Measurements from ENCODE around the gene SSBP2.
A peak's percentile ranks its signal among the peaks of the same experiment; 100 is the strongest.
"Not testable (repeated sequence)": the region's sequence is repeated elsewhere in the genome, so short reads cannot be mapped to it uniquely, and the experiment has no call there.

Gene SSBP2

DNA sequence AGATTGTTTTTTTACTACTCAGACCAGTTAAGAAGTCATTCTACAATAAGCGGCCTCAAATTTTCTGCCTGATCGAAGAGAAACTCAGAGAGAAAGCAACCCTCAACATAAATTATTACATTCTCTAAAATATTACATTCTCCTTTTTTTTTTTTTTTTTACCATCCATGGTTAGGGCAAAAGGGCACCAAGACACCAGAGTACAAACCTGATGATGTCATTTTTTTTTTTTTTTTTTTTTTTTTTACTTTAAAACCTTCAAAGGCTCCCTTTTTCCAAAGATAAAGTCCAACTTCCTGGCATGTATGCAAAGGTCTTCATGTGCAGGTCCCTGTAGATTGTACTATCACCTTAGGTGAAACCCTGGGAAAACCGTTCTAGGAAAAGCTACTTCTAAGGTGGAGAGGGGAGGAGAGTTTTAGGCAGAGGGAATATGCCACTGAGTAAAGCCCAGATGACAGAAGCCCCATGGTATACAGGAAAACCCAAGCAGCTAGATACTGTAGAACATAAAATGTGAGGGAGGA lies 104.4 kb downstream of the SSBP2 start:
- no peak for DNase-seq

DNA sequence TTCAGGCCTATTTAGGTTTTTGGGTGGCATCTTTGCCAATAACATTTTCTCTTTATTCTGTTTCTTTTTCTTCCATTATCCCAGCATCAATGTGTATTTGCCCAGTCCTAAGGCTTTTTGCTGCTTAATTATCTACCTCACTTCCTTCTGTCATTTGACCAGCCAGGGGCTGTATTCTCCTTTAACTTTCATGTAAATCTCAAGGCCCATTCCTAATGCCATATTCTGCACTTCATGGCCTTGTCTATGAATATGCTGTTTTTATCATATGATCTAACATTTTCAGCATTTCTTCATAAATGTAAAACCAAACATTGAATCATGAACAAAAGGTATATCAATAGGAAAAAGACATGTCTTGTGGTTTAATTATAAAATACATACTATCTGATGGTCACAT lies 108.7 kb downstream of the SSBP2 start:
- no peak for DNase-seq

DNA sequence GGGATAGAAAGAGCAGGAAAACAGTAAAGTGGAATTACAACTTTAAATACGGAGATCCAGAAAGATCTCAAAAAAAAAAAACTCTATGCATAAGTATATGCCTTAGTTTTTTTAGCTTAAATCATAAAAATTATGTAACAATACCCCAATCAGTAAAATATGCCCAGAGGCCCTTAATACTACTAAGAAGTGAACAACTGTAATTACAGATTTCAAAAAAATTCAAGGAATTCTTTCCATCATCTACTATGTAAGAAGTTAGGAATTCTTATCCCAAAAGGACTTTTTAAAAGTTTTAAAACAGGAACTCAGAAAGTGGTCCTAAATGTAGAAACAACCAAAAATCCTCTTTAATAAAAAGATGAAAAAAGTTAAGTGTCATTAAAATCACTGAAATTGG lies 111.3 kb downstream of the SSBP2 start:
- no peak for DNase-seq

- no peak for DNase-seq
Observed at GRCh38 chr5:81638471-81638870, 112.4 kb downstream of the SSBP2 start.

DNA sequence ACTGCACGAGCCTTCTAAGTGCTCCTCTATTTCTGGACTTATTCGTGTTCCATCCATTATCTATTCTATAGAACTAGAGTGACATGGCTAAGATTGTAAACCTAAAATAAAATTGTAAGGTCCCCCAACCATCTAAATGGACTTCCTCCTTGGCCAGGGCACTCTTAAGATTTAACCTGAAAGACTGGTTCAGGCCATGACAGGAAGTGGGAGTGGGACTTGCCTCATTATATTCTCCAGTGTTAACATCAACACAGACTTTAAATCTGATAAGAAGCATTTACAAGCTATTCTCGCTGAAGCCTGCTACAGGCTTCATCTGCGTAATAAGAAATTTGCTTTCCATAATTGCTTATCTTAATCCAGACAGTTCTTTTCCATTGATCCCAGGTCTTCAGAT lies 117.0 kb downstream of the SSBP2 start:
- DNase-seq = no peak

DNA sequence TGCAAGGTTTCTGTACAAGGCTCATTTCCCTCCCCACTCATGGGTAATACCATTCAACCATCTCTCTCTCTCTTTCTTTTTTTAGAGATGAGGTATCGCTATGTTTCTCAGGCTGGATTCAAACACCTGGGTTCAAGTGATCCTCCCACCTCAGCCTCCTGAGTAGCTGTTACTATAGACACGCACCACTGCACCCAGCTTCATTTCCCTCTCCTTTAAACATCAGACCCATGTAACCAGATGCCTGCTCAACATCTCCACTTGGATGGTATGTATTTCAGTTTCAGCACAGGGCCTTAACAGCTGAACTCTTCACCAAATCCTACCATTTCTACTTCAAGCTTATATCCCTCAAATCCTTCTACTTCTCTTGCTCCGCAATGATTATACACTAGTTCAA lies 117.4 kb downstream of the SSBP2 start:
- no peak for DNase-seq

DNA sequence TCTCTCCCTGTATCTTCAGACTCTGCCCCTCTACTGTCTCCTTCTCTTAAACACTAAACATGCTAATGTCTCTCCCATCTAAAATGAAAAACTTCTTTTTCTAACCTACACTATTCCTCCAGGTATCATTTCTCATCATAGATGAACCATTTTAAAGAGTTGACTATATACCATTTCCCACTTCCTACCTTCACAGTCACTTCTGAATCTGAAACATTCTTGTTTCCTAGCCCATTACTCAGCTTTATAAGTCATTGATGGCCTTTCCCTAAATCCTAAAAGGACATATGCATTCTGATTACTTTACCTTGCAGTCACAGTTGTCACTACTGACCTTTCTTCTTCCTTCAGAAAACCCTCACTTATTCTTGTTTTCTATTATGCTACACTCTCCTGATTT lies 118.2 kb downstream of the SSBP2 start:
- DNase-seq = no peak

GRCh38 chr5:81631621-81632020 lies 119.3 kb downstream of the SSBP2 start:
- no peak for DNase-seq

GRCh38 chr5:81631124-81631523 lies 119.8 kb downstream of the SSBP2 start:
- DNase-seq = peak; percentile 39

DNA sequence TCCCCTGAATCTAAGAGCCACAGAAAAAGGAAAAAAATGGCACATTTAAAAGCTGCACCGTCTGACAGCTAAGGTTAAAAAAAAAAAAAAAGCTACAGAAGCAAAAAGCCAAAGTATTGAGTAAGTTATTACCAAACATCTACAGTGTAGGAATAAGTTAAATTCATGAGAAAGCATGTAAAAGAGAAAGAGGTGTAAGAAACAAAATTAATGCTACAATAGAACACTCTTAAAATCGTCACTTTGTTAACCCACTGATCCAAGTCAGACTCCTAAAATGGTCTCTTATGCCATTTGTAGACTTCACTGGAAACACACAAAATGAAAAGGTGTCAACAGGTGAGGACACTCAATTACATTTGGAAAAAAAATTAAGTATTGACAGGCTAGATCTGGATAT lies 120.2 kb downstream of the SSBP2 start:
- DNase-seq = no peak

GRCh38 chr5:81629986-81630385 lies 120.9 kb downstream of the SSBP2 start:
- DNase-seq = no peak

DNA sequence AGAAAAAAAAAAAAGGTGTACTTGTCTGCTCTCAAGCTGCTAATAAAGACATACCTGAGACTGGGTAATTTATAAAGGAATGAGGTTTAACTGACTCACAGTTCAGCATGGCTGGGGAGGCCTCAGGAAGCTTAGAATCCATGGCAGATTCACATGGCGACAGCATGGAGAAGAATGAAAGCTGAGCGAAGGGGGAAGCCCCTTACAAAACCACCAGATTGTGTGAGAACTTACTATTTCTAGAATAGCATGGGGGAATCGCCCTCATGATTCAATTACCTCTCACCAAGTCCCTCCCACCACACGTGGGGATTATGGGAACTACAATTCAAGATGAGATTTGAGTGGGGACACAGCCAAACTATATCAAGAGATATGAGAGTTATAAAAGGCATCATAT lies 122.8 kb downstream of the SSBP2 start:
- not testable (repeated sequence) for DNase-seq

GRCh38 chr5:81626524-81626923 lies 124.4 kb downstream of the SSBP2 start:
- no peak for DNase-seq

DNA sequence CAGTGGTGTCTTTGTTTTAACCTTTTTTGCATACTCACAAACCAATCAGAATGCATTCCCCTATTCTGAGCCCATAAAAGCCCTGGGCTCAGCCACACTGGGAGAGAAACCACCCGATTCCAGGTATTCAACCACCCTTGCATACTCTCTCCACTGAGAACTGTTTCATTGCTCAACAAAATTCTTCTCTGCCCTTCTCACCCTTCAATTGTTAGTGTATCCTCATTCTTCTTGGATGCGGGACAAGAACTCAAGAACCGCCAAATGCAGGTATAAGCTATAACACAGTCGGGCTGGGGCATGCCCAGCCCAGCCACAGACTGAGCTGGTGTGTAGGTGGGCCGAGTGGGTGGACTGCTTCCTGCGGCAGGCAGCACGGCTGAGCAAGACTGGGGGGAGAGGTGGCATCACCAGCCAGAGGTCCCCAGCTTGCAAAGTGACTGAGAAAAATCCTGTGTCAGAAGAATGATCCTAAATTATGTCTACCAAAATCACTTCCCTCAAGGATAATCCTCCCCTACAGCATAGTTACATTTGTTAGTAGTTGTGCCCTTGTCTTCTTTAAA lies 141.0 kb downstream of the SSBP2 start:
- no peak for DNase-seq

DNA sequence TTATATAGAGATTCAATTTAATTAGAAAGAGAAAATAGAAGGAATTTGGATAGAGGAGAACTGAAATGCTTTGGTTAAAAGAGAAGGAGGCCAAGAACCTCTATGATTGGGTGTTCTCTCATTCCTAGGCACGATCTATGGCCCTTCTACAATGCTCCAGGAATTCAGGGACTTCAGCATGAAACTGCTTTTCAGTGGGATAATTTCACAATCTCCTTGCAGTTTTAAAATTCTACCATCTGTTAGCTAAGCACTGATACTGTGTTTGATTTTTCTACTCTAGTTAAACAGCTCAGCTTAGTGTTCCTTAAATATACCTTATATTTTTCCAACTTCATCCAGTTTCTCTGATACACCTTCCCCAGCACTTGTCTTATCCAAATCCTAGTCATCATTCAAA lies 141.9 kb downstream of the SSBP2 start:
- no peak for DNase-seq

GRCh38 chr5:81607693-81608092 lies 143.2 kb downstream of the SSBP2 start:
- no peak for DNase-seq

DNA sequence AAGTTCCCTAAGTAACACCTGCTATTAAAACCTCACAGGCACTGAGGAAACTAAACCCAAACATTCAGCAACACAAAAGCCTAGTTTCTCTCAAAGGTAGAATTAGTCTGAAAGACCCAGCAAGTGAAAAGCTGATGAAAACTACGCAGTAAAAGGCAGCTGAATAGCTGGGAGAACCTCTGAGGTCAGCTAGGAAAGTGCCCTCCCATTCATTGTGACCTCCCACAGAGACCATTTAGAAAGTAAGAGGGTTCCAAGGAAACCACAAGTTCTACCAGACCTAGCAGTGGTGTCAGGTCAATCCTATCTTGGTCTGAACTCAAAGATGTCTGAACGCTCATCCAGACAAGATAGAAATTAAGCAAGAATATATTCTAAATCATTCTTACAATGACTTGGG lies 144.7 kb downstream of the SSBP2 start:
- no peak for DNase-seq

- DNase-seq = no peak
Observed at GRCh38 chr5:81605299-81605698, 145.6 kb downstream of the SSBP2 start.

DNA sequence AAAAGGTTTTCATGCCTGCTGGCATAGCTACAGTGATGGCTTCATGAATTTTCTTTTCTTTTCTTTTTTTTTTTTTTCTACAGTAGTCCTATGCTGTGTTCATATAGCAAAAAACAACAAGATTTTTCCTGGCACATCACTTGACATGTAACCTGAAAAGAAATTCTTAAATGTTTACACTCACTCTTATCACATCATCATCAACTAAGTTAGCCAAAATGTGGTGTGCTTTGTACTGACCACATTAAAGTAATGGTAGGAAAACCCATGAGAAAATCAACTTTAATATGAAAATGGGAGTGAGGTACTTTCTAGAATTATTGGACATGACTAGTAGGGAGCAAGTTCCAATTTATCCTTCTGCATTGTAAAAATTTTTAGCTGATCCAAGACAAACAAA lies 146.7 kb downstream of the SSBP2 start:
- DNase-seq = no peak

- DNase-seq = no peak
Observed at GRCh38 chr5:81601919-81602318, 149.0 kb downstream of the SSBP2 start.

DNA sequence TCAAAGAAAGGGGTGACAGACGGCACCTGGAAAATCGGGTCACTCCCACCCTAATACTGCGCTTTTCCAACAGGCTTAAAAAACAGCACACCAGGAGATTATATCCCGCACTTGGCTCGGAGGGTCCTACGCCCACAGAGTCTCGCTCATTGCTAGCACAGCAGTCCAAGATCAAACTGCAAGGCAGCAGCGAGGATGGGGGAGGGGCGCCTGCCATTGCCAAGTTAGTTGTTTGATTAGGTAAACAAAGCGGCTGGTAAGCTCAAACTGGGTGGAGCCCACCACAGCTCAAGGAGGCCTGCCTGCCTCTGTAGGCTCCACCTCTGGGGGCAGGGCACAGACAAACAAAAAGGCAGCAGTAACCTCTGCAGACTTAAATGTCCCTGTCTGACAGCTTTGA lies 158.8 kb downstream of the SSBP2 start:
- not testable (repeated sequence) for DNase-seq

GRCh38 chr5:81590498-81591384 lies 160.2 kb downstream of the SSBP2 start:
- no peak for DNase-seq

DNA sequence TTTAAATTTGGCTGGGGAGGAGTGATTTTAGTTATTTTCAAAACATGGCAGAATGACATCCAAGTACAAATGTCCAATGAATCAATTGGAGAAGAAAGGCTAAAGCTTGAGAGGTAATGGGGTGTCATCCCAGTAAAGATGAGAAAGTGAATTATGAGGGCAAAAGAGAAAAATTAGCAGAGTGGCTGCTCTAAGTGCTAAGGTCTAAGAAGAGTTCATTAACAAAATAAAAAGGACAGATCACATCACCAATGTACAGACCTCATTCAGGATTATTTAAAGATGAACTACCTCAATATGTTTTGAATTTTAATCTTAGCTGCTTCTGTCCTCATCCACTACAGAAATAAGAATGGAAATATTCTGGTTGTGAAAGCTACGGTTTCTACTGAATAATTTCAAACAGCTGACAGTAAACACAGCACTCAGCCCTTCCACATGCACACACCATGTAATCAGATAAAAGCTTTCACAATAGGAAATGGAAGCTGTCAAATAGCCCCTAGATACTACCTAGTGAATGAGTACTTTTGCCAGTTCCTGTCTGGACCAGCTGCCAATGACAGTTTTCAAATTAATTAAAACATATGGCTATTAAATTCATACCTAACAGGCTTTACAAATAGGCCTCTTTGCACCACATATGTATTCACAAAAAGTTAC lies 171.5 kb downstream of the SSBP2 start:
- DNase-seq = no peak

DNA sequence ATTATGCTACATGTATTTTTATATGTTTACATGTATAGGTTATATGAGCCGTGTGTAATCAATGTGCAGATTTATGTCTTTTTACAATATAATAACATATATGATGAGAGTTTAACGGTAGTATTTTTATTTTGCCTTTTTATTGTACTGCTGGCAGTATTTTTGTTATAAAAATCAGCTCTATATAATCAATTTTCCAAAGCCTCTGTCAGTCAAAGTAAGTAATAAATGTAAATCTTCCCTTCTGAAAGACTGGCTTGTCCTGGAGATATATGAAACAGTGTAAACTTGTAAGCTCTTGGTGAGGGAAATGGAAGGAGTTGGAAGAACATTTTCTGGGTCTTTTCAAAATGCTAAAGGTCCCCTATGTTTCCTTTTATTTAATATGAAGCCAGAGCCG lies 173.8 kb downstream of the SSBP2 start:
- DNase-seq = no peak

All from CD4-positive, alpha-beta T cell treated with Interleukin-17A for 1 hour (primary cell).